ENCODE results near the gene DHRSX.
"Not testable (repeated sequence)": the region's sequence is repeated elsewhere in the genome, so short reads cannot be mapped to it uniquely, and the experiment has no call there.

Gene DHRSX

DNA sequence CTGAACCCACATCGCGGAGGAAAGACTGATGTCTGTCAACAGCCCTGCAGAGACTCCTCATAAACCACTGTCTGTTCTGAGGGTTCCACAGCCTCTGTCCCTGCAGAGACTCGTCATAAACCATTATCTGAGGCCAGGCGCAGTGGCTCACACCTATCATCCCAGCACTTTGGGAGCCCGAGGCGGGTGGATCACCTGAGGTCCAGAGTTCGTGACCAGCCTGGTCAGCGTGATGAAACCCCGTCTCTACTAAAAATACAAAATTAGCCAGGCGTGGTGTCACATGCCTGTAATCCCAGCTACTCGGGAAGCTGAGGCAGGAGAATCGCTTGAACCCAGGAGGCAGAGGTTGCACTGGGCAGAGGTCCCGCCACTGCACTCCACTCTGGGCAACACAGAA lies 259.3 kb downstream of the DHRSX start:
- not testable (repeated sequence) for H3K4me3 ChIP-seq (ENCODE audit: low read length in 2 of 2); H4K91ac ChIP-seq (ENCODE audit: low read depth, low read length, poor library complexity); H2AK5ac ChIP-seq (ENCODE audit: low read depth, low read length); H2AFZ ChIP-seq (ENCODE audit: low read length); H3K79me1 ChIP-seq (ENCODE audit: low read depth, low read length); H3K27me3 ChIP-seq (ENCODE audit: control insufficient read depth in 3 of 3, insufficient read depth in 3 of 3, low read depth in 1 of 3, low read length in 3 of 3); H2BK15ac ChIP-seq (ENCODE audit: low read length); H3K4me2 ChIP-seq (ENCODE audit: insufficient read depth, low read length, poor library complexity, severe bottlenecking); H4K8ac ChIP-seq (ENCODE audit: low read depth, low read length); H2BK120ac ChIP-seq (ENCODE audit: low read depth, low read length); H2BK12ac ChIP-seq (ENCODE audit: low read length); H3K9me3 ChIP-seq (replicated peaks in 1 of 2; ENCODE audit: control insufficient read depth in 2 of 2, insufficient read depth in 1 of 2, low read depth in 1 of 2, low read length in 2 of 2); H3K23ac ChIP-seq (ENCODE audit: low read depth, low read length, poor library complexity); H3K14ac ChIP-seq (ENCODE audit: low read length); H3K4me1 ChIP-seq (ENCODE audit: control insufficient read depth in 2 of 2, insufficient read depth in 1 of 2, low read depth in 1 of 2, low read length in 2 of 2); H3K9ac ChIP-seq (ENCODE audit: low read depth, low read length, poor library complexity); H3K4ac ChIP-seq (ENCODE audit: low read length); H2BK5ac ChIP-seq (ENCODE audit: low read length); H3K27ac ChIP-seq (replicated peaks; ENCODE audit: low read length); DNase-seq (ENCODE audit: low spot score); H3K18ac ChIP-seq (ENCODE audit: low read length)
- H3K36me3 ChIP-seq (replicated peaks in 1 of 2; ENCODE audit: control insufficient read depth in 2 of 2, insufficient read depth in 2 of 2, low read length in 2 of 2) = peaks cover 0 to 14% of the 10 kb centered on the region in 2 donors
- WGBS, 2 donors (ENCODE audit: extremely low coverage in 2 of 2, insufficient read length in 2 of 2, insufficient replicate concordance in 1 of 2) = no CpG with 5 or more reads among the region's 13 CpGs

DNA sequence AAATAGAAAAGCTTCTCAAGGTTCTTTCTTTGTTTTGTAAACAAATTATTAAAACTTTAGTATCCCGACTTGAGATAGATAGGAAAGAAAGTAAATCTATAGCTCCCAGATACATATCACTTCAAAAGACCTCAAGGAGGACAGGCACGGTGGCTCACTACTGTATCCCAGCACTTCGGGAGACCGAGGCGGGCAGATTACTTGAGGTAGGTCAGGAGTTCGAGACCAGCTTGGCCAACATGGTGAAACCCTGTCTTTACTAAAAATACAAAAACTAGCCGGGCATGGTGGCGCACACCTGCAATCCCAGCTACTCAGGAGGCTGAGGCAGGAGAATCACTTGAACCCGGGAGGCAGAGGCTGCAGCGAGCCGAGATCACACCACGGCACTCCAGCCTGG lies 260.0 kb downstream of the DHRSX start:
- no CpG with 5 or more reads among the region's 12 CpGs for WGBS, 2 donors (ENCODE audit: extremely low coverage in 2 of 2, insufficient read length in 2 of 2, insufficient replicate concordance in 1 of 2)

DNA sequence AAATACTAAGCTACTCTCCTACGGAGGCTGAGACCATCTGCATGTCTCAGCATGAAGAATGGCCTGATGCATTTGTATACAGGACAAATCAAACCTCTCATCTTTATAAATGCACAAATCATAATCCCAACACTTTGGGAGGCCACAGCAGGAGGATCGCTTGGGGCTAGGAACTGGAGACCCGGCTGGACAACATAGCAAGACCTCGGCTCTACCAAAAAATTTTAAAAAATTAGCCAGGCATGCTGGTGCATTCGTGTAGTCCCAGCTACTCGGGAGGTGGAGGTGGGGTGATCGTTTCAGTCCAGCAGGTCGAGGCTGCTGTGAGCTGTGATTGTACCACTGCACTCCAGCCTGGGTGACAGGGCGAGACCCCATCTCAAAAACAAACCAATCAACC lies 262.8 kb downstream of the DHRSX start:
- H3K79me1 ChIP-seq (ENCODE audit: low read depth, low read length) = no peaks in the 10 kb centered on the region
- H3K27ac ChIP-seq (replicated peaks; ENCODE audit: low read length) = no peak overlapping the region
- no peak overlapping the region for H2BK120ac ChIP-seq (ENCODE audit: low read depth, low read length)
- H3K27me3 ChIP-seq (ENCODE audit: control insufficient read depth in 3 of 3, insufficient read depth in 3 of 3, low read depth in 1 of 3, low read length in 3 of 3) = no peaks in the 10 kb centered on the region
- H3K4me2 ChIP-seq (ENCODE audit: insufficient read depth, low read length, poor library complexity, severe bottlenecking) = no peak overlapping the region
- H3K36me3 ChIP-seq (replicated peaks in 1 of 2; ENCODE audit: control insufficient read depth in 2 of 2, insufficient read depth in 2 of 2, low read length in 2 of 2) = peaks cover 0 to 12% of the 10 kb centered on the region in 2 donors
- H3K4me1 ChIP-seq (ENCODE audit: control insufficient read depth in 2 of 2, insufficient read depth in 1 of 2, low read depth in 1 of 2, low read length in 2 of 2) = peaks cover 5 to 11% of the 10 kb centered on the region in 2 donors
- H4K8ac ChIP-seq (ENCODE audit: low read depth, low read length) = no peak overlapping the region
- no peak overlapping the region for H2BK5ac ChIP-seq (ENCODE audit: low read length)
- whole genome bisulfite sequencing, 2 donors (ENCODE audit: extremely low coverage in 2 of 2, insufficient read length in 2 of 2, insufficient replicate concordance in 1 of 2) = no CpG with 5 or more reads among the region's 9 CpGs
- no peak overlapping the region for H2BK12ac ChIP-seq (ENCODE audit: low read length)
- H4K91ac ChIP-seq (ENCODE audit: low read depth, low read length, poor library complexity) = no peak overlapping the region
- no peak overlapping the region for H2AK5ac ChIP-seq (ENCODE audit: low read depth, low read length)
- H3K4ac ChIP-seq (ENCODE audit: low read length) = no peak overlapping the region
- H3K9me3 ChIP-seq (replicated peaks in 1 of 2; ENCODE audit: control insufficient read depth in 2 of 2, insufficient read depth in 1 of 2, low read depth in 1 of 2, low read length in 2 of 2) = peaks cover under 1 to 6% of the 10 kb centered on the region in 2 donors
- no peak overlapping the region for H2AFZ ChIP-seq (ENCODE audit: low read length)
- no peak overlapping the region for H3K14ac ChIP-seq (ENCODE audit: low read length)
- no peak for DNase-seq (ENCODE audit: low spot score)
- no peak overlapping the region for H3K18ac ChIP-seq (ENCODE audit: low read length)
- H3K4me3 ChIP-seq (ENCODE audit: low read length in 2 of 2) = no peak overlapping the region
- no peak overlapping the region for H2BK15ac ChIP-seq (ENCODE audit: low read length)
- no peak overlapping the region for H3K9ac ChIP-seq (ENCODE audit: low read depth, low read length, poor library complexity)
- no peak overlapping the region for H3K23ac ChIP-seq (ENCODE audit: low read depth, low read length, poor library complexity)

More for the DNA sequence above, 260.0 kb downstream of the DHRSX start:
- peaks cover 0 to 14% of the 10 kb centered on the region in 2 donors for H3K36me3 ChIP-seq (replicated peaks in 1 of 2; ENCODE audit: control insufficient read depth in 2 of 2, insufficient read depth in 2 of 2, low read length in 2 of 2)
- H2BK12ac ChIP-seq (ENCODE audit: low read length); H2AFZ ChIP-seq (ENCODE audit: low read length); H3K14ac ChIP-seq (ENCODE audit: low read length); H3K9ac ChIP-seq (ENCODE audit: low read depth, low read length, poor library complexity); H3K18ac ChIP-seq (ENCODE audit: low read length); H2BK5ac ChIP-seq (ENCODE audit: low read length); H3K27me3 ChIP-seq (ENCODE audit: control insufficient read depth in 3 of 3, insufficient read depth in 3 of 3, low read depth in 1 of 3, low read length in 3 of 3); H3K27ac ChIP-seq (replicated peaks; ENCODE audit: low read length); H3K79me1 ChIP-seq (ENCODE audit: low read depth, low read length); H3K4me3 ChIP-seq (ENCODE audit: low read length in 2 of 2); H3K4me2 ChIP-seq (ENCODE audit: insufficient read depth, low read length, poor library complexity, severe bottlenecking); H3K23ac ChIP-seq (ENCODE audit: low read depth, low read length, poor library complexity); H2AK5ac ChIP-seq (ENCODE audit: low read depth, low read length); H2BK15ac ChIP-seq (ENCODE audit: low read length); H2BK120ac ChIP-seq (ENCODE audit: low read depth, low read length); H3K4ac ChIP-seq (ENCODE audit: low read length); DNase-seq (ENCODE audit: low spot score); H3K4me1 ChIP-seq (ENCODE audit: control insufficient read depth in 2 of 2, insufficient read depth in 1 of 2, low read depth in 1 of 2, low read length in 2 of 2); H3K9me3 ChIP-seq (replicated peaks in 1 of 2; ENCODE audit: control insufficient read depth in 2 of 2, insufficient read depth in 1 of 2, low read depth in 1 of 2, low read length in 2 of 2); H4K8ac ChIP-seq (ENCODE audit: low read depth, low read length); H4K91ac ChIP-seq (ENCODE audit: low read depth, low read length, poor library complexity): not testable (repeated sequence)

DNA sequence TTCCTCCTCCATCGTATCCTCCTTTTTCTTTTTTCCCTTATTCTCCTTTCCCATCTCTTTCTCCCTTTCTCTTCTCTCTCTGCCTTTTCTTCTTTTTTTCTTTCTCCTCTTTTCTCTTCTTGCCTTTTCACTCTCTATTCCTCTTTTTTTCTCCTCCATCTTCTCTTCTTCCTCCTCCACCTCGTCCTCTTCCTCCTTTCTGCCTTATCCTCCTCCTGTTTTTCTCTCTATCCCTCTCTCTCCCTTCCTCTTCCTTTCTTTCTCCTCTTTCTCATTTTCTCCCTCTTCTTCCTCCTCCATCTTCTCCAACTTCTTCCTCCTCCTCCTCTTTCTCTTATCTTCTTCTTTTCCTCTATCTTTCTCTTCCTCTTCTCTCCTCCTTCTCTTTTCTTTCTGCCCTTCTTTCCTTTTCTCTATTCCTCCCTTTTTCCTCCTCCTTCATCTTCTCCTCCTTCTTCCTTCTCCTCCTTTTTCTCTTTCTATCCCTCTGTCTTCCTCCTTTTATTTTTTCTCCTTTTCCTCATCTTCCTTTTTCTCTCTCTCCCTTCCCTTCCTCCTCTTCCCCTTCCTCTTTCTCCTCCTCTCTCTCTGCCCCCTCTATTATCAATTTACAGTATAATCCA lies 269.1 kb downstream of the DHRSX start:
- no peak overlapping the region for H3K18ac ChIP-seq (ENCODE audit: low read length)
- H3K4me2 ChIP-seq (ENCODE audit: insufficient read depth, low read length, poor library complexity, severe bottlenecking) = no peak overlapping the region
- no peak overlapping the region for H4K8ac ChIP-seq (ENCODE audit: low read depth, low read length)
- H3K4me3 ChIP-seq (ENCODE audit: low read length in 2 of 2) = no peak overlapping the region
- H3K4ac ChIP-seq (ENCODE audit: low read length) = no peak overlapping the region
- H2BK120ac ChIP-seq (ENCODE audit: low read depth, low read length) = no peak overlapping the region
- no peak overlapping the region for H3K23ac ChIP-seq (ENCODE audit: low read depth, low read length, poor library complexity)
- H3K4me1 ChIP-seq (ENCODE audit: control insufficient read depth in 2 of 2, insufficient read depth in 1 of 2, low read depth in 1 of 2, low read length in 2 of 2) = peaks cover 9 to 18% of the 10 kb centered on the region in 2 donors
- no peak for DNase-seq (ENCODE audit: low spot score)
- H2AK5ac ChIP-seq (ENCODE audit: low read depth, low read length) = no peak overlapping the region
- no peak overlapping the region for H2BK5ac ChIP-seq (ENCODE audit: low read length)
- H3K27me3 ChIP-seq (ENCODE audit: control insufficient read depth in 3 of 3, insufficient read depth in 3 of 3, low read depth in 1 of 3, low read length in 3 of 3) = no peaks in the 10 kb centered on the region
- H3K36me3 ChIP-seq (replicated peaks in 1 of 2; ENCODE audit: control insufficient read depth in 2 of 2, insufficient read depth in 2 of 2, low read length in 2 of 2) = peaks cover 6% of the 10 kb centered on the region in 2 donors
- no peak overlapping the region for H3K9ac ChIP-seq (ENCODE audit: low read depth, low read length, poor library complexity)
- no peaks in the 10 kb centered on the region for H3K79me1 ChIP-seq (ENCODE audit: low read depth, low read length)
- H3K9me3 ChIP-seq (replicated peaks in 1 of 2; ENCODE audit: control insufficient read depth in 2 of 2, insufficient read depth in 1 of 2, low read depth in 1 of 2, low read length in 2 of 2) = peaks cover 0 to 7% of the 10 kb centered on the region in 2 donors
- no peak overlapping the region for H2AFZ ChIP-seq (ENCODE audit: low read length)
- no peak overlapping the region for H2BK12ac ChIP-seq (ENCODE audit: low read length)
- no peak overlapping the region for H3K27ac ChIP-seq (replicated peaks; ENCODE audit: low read length)
- WGBS, 2 donors (ENCODE audit: extremely low coverage in 2 of 2, insufficient read length in 2 of 2, insufficient replicate concordance in 1 of 2) = 98 to 100% methylated on average over 2 of the region's 2 CpGs
- no peak overlapping the region for H2BK15ac ChIP-seq (ENCODE audit: low read length)
- no peak overlapping the region for H3K14ac ChIP-seq (ENCODE audit: low read length)
- no peak overlapping the region for H4K91ac ChIP-seq (ENCODE audit: low read depth, low read length, poor library complexity)
